LHCN-M2 (cell line): ENCODE results near the gene PSORS1C1. TPM values are rescaled to one million over a fixed set of nuclear protein-coding genes. Genes with fewer than 3 reads are reported as not detected.
"Not testable (repeated sequence)": the region's sequence is repeated elsewhere in the genome, so short reads cannot be mapped to it uniquely, and the experiment has no call there.

ENCODE experiments used
- DNase-seq: peaks from one replicate; pipeline ENCODE4 v3.0.0-alpha.2; 2012; ENCODE audit warnings: low read depth
- total RNA-seq: library from RNA; depleted of rRNA; stranded (reverse); fragments of >200 nt; gene quantifications from 2 replicates; pipeline ENCODE4 v1.2.3, GENCODE V29; 2014

Gene PSORS1C1
- total RNA-seq, 1 experiment from 2014 or later, result 0.69 TPM

DNA sequence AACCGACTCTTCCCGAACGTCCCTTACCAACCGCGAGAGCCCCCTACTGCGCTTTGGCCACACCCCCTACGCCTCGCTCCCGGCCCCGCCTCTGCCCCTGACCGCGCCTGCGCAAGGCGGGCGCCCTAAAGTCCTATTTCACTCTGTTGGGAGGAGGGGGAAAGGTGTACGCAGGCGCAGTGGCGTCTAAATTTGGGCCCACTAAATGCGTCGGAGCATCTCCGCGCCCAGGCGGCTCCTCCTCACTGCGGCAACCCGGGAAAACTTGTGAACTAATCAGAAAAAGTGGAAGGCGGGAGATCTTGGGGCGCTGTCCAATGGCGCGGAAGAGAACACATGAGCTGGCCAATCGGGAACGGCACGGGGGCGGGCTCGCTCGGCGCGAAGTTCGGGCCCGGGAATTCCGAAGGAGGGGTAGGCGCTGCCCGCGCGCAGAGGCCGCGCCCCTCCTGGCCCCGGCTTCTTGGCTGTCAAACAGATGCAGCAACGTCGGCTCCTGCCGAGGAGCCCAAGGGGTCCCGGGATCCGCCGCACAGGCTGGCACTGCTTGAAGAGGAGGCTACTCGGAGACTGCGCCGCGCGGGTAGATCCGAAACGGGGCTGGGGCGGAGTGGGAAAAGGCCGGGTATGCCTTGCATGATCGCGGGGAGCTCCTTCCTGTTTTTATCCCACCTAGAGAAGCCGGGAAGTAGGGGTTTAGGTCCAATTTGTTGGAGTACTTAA, 43.7 kb downstream of the PSORS1C1 start, which contains the start of gene TCF19:
Gene TCF19 (plus strand): TSS at position 450 of the 723 bp plus-strand sequence. CDS start 881 bp downstream, outside the sequence.
- DNase-seq, result peak; percentile 99

DNA sequence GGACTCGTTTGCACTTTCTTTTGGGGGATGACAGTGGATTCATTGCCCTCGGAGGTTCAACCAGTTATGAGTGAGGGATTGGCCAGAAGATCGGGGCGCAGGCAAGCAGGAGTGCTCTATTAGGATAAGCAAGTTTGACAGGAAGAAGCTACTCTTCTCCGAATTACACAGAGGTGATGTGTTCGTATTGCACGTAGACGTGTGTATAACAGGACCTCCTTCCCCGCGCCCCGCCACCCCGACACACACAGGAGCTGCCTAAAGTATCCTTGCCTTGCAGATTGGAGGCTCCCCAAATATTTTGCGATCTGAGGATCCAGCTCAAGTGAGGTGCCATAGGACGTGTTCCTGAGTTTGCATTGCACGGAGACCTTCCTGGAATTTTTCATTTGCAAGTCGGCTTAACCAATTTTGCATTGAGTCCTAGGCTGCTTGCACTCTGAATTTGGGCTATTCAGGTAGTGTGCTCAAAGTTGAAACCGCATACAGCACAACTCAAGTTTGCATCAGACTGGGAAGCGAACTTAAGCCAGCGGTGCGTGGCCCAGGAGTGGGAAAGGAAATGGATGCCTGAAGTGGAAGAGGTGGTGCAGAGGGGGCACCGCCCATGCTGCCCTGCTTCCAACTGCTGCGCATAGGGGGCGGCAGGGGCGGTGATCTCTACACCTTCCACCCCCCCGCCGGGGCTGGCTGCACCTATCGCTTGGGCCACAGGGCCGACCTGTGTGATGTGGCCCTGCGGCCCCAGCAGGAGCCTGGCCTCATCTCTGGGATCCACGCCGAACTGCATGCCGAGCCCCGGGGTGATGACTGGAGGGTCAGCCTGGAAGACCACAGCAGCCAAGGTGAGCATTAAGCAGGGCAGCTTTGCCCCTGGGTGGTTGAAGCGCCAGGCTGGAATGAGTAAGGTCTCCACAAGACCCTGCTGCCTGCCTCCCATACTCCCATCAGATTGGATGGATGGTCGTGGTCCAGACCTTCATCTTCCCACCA, 44.6 kb downstream of the PSORS1C1 start:
- DNase-seq, result peak; percentile 19

DNA sequence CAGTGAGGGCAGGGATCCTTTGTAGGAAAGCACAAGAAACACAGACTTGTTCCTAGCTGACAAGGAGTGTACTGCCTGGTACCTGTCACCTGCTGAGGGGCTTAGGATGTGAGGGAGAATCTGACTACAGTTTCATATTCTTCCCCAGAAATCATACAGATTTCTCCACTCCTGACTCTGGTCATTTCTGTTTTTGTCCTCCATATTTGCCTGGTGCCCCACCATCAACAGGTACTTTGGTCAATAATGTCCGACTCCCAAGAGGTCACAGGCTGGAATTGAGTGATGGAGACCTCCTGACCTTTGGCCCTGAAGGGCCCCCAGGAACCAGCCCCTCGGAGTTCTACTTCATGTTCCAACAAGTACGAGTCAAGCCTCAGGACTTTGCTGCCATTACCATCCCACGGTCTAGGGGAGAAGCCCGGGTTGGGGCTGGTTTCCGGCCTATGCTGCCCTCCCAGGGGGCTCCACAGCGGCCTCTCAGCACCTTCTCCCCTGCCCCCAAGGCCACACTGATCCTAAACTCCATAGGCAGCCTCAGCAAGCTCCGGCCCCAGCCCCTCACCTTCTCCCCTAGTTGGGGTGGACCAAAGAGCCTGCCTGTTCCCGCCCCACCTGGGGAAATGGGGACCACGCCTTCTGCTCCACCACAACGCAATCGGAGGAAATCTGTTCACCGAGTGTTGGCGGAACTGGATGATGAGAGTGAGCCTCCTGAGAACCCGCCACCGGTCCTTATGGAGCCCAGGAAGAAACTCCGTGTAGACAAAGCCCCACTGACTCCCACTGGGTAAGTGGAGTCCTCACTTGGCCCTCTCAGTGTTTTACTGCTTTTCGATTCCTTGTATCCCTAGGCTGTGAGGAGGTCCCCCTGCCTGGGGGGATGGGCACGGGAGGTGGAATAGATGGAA, 46.9 kb downstream of the PSORS1C1 start:
- no peak for DNase-seq

DNA sequence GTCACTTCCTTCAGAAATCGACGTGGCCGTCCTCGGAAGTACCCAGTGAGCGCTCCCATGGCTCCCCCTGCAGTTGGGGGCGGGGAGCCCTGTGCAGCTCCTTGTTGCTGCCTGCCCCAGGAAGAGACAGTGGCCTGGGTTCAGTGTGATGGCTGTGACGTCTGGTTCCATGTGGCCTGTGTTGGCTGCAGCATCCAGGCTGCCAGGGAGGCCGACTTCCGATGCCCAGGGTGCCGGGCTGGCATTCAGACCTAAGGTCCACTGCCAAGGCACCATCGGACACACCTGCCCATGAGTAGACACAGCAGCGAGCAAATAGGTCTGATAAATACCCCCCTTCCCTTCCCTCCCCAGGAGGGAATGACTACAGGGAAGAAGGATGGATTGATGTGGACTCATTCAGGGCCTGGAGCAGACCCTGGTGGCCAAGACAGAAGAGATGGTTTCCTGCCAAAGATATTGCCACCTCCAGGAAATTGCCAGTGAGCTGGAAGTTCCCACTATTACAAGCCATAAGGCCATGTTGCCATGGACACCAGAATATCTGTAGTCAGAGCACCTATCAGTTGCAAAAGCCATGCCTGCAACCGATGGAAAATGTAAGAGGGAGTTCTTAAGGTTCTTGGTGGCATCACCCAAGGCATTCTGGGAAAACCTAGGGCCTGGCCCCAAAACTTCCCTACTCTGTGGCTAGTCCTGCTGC, 48.0 kb downstream of the PSORS1C1 start:
- DNase-seq, result no peak

DNA sequence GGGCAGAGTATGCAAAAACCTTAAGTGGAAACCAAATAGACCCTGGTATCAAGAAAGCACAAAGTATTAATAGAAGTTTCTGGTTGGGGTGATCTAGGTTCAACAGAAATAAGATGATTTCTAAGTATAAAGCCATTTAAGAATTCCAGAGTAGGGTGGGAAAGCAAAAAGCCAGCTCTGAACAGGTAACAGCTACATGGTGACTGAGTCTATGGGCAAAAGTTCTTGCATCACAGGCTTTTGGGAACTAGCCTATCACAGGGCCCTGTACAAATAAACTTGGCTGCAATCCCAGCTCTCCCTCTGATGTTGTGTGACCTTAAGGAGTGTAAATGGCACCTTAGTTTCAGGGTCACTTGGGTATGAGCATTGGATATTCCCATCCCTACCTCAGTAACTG, 49.3 kb downstream of the PSORS1C1 start:
- peak; percentile 30 for DNase-seq

DNA sequence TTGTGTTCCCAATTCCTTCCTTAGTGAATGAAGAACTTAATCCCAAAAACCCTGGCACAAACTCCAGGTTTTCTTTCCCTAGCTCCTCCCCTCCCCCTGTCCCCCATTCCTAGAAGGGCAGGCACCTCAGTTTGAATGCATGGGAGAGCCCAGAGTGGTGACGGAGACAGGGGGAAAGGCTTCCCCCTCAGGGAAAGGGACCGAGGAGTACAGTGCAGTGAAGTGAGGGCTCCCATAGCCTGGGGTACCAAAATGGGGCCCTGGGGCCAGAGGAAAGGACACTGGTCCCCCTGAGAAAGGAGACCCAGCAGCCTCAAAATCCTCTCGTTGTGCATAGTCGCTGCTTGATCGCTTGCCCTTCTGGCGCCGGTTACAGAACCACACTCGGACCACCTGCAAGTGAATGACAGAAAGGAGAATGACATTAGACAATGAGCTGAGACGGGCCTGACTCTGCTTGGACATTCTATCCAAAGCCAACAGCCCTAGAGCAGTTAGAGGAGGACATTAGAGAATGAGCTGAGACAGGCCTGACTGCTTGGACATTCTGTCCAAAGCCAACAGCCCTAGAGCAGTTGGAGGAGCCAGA, 50.0 kb downstream of the PSORS1C1 start:
- DNase-seq, result not testable (repeated sequence)

DNA sequence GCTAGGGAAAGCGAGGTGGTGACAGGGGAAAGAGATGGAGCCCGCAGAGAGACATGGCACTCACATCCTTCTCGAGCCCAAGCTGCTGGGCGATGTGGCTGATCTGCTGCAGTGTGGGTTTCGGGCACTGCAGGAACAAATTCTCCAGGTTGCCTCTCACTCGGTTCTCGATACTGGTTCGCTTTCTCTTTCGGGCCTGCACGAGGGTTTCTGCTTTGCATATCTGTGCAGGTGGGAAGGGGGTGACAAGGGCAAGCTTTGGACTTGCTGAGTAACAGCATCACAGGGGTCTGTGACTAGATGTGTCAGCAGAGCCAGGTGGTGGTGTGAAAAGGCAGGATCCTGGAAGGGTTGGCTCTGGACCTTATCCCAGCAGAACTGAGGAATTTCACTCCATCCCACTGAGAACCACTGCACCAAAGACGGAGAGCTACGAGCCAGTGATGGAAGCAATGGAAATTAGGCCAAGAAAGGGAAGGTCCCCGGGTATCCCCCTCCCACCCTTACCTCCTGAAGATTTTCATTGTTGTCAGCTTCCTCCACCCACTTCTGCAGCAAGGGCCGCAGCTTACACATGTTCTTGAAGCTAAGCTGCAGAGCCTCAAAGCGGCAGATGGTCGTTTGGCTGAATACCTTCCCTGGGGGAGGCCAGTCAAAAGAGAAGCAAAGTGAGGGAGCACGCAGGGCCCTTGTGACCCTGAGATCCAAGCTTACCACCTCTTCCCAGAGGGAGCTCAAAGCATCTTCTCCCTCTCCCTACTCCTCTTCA, 50.6 kb downstream of the PSORS1C1 start:
- DNase-seq, result not testable (repeated sequence)

DNA sequence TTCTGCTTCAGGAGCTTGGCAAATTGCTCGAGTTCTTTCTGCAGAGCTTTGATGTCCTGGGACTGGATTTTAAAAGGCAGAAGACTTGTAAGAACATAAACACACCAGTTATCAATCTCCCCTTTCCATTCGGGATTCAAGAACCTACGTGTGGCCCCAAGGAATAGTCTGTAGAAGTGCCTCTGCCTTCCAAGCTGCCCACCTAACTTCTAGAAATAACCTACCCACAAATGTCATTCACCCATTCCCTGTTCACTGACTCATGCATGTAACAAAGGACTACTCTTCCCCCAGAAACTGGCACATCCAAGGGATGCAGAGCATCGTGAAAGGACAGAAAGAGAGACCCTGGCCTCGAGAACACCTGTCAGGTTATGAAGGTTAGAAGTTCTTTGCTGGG, 51.4 kb downstream of the PSORS1C1 start:
- no peak for DNase-seq

DNA sequence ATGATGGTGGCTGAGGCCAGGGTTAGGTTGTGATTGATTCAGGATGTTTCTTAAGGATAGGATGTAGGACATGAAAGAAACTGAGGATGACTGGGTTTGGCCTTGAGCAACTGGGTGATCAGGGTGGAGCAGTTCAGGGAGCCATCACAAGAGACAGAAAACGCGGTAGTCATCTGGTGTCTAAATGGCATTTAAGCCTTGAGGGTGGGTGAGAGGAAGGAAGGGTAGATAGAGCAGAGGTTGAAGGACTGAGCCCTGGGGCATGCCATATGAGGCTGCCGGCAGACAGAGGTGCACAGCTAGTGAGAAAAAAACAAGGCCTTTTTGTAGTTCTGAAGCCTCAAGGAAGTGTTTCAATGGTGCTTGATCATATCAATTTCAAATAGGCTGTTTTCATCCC, 54.0 kb downstream of the PSORS1C1 start:
- no peak for DNase-seq

DNA sequence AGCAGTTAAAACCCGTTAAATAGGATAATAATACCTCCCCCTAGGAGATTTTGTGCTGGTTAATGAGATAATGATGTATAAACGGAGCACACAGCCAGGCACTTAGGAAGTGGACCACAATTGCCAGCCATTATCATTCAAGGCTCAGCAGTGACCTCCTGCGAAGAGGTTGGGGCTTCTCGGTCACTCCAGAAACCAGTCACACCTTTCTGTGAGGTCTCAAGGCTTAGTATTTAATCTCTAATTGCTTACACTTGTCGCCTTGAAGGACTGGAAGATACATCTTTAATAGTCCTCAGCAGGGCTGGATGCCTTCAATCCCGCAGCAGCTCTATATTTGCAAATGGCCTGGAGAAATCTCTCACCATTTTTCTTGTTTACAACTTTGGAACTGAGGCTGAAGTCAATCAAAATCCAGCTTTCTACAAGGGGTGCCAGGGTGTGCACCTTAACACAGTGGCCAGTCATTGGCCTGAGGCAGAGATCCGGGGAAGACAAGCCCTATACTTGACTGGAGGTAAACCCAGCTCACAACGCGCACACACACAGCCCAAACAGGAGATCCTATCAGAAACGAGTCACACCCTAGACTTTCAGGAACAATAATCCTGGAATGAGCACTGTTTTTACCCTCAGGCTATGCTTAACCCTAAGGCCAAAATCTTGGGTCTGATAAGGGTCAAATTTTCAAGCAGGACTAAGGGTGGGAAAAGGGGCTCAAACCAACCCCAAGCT, 54.7 kb downstream of the PSORS1C1 start:
- DNase-seq, result no peak

DNA sequence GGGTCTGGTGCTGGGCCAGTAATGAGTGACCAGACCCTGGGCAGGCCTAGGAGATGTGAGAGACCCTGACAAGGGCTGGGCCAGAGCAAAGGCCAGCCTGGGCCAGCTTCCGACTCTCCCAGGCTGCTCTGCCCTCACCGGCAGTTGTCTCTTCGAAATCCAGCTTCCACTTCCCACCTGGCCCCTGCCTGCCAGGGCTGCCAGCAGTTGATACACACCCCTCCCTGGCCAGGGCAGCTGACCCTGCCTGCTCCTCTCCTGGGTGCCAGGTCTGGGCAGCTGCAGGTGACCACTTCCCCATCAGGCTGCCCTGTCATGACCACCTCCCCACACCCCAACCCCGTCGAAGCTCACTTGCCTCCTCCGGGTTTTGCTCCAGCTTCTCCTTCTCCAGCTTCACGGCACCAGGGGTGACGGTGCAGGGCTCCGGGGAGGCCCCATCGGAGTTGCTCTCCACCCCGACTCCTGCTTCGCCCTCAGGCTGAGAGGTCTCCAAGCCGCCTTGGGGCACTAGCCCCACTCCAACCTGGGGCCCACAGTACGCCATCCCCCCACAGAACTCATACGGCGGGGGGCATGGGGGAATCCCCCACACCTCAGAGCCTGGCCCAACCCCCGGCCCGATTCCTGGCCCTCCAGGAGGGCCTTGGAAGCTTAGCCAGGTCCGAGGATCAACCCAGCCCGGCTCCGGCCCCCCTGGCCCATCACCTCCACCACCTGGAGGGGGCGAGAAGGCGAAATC, 55.4 kb downstream of the PSORS1C1 start:
- DNase-seq, result not testable (repeated sequence)

DNA sequence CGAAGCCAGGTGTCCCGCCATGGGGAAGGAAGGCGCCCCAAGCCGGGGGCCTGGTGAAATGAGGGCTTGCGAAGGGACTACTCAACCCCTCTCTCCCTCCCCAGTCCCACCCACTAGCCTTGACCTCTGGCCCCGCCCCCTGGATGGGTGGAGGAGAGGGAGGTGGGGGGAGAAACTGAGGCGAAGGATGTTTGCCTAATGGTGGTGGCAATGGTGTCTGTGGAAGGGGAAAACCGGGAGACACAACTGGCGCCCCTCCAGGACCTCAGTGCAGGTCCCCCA, 55.9 kb downstream of the PSORS1C1 start, which contains the start of gene POU5F1:
Gene POU5F1 (minus strand): TSS at position 83 of the 282 bp plus-strand sequence. CDS start 62 bp downstream, at position 21.
- no peak for DNase-seq

DNA sequence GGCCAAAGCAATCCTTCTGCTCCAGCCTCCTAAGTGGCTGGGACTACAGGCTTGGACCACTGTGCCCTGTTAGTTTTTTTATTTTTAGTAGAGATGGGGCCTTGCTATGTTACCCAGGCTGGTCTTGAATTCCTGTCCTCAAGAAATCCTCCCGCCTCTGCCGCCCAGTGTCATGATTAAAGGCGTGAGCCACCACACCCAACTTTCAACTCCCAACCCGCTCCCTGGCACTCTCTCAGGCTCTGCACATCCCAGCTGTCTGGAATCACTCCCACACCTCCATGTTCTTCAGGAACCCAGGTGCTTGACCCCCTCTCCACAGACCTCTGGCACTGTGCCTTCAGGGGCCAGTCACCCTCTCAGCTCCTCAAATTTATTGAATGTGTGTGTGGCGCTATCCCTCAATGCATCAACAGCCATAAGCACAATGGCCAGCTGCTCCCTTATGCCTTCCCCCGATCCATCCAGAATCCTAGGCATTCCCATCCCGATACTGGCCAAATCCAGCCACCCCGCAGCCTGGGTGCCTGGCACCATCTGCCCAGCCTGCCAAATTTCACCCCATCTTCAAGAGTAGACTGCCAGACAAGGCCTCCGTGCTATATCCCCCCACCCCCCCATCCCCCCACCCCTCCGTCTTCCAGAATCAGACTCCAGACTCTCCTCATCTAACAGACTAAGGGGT, 56.5 kb downstream of the PSORS1C1 start:
- no peak for DNase-seq

DNA sequence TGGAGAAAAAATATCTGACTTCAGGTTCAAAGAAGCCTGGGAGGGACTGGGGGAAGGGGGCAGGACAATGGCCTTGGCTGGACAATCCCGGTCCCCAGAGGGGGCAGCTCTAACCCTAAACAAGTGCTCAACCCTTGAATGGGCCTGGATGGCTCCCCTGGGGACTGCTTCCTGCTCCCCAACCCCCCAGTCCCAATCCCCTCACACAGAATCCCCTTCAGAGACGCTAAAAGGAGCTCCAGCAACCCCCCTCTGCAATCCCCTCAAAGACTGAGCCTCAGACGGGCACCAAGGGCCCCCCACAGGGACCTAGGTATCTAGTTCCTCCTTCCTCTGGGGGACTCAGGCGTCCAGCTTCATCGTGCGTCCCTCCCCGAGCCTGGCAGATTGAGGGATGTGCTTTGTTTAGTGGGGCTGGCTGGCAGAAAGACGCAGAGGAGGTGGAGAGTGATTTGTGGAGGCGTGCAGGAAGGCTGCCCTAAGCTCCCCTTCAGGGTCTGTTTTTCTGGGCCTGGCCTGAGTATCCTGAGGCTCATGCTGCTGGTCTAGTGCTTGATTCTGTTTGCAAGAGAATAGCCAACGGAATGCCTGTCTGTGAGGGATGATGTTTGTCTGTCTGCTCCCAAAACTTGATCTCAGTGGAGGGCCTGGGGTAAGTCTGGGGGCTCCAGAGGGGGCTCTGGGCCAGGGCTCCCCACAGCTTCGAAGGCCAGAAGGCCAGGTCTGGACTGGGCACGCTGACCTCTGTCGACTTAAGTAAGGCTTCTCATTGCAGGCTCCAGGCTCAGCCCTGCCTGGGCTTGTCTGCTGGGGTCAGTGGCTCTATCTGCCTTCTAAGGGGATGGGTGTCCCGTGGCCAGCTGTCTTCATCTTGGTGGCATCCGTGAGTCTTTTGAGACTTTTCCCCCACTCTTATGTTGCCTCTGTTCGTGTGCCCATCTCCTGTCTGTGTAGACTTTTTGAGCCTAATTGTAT, 57.6 kb downstream of the PSORS1C1 start:
- DNase-seq, result no peak

DNA sequence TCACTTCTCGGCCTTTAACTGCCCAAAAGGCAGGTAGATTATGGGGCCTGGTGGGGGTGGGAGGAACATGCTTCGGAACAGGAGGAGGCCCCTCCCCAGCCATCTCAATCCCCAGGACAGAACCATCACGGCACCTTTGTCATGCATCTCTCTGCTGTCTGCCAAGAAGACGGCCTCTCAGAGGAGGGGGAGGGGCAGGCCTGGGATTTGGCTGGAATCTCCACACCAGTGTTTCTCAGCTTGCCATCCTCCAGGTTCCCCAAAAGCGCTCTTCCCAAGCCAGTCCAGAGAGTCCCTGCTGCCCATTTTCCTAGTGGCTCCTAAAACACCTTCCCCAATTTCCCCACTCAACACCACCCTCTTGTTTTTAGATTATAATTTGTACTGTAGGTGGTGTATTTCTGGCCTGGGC, 58.4 kb downstream of the PSORS1C1 start:
- no peak for DNase-seq

DNA sequence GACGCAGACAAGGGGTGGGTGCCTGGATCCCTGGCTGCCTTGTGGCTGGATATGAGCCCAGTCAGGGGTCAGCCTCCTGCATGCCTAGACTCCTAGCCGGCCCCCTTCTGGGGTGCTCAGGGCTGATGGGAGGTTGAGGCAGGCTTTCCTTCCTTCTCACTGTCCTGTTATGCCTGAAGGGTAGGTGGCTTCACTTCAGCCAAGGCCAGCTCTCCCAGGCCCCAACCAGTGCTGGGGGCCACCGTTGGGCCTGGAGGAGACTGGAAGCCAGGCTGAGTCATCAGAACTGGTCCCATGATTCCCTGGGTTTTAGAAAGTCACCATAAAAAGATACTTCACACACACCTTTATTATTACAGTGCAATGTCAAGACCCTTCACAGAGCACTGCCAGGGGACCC, 58.8 kb downstream of the PSORS1C1 start:
- no peak for DNase-seq
